HepG2 (cell line): ENCODE measurements around the gene CNKSR3. TPM values are rescaled to one million over a fixed set of nuclear protein-coding genes. Genes with fewer than 3 reads are reported as not detected.
A peak's percentile ranks its signal among the peaks of the same experiment; 100 is the strongest.

ENCODE experiments used
- CCAR2 ChIP-seq: fragments of 200-400 bp; formaldehyde crosslinking; optimal IDR thresholded peaks from 2 replicates; pipeline ENCODE3; 2018; ENCODE audit warnings: low read depth, mild to moderate bottlenecking, low read length, moderate library complexity
- CENPT ChIP-seq: sonication (generic); formaldehyde crosslinking; IDR thresholded peaks from 2 replicates; pipeline ENCODE4 v1.8.0; 2022; ENCODE audit warnings: low read depth, mild to moderate bottlenecking, moderate library complexity, missing genetic modification reagents
- FLYWCH1 ChIP-seq: sonication (generic); formaldehyde crosslinking; IDR thresholded peaks from 2 replicates; pipeline ENCODE4 v1.8.1; 2023; ENCODE audit warnings: mild to moderate bottlenecking, missing genetic modification reagents
- HDAC2 ChIP-seq: sonication (generic); formaldehyde crosslinking; IDR thresholded peaks from 2 replicates; pipeline ENCODE4 v1.4.0; 2020; ENCODE audit warnings: missing genetic modification reagents
- HNRNPK ChIP-seq: fragments of 200-400 bp; formaldehyde crosslinking; IDR thresholded peaks from 2 replicates; pipeline ENCODE4 v1.6.1; 2018; ENCODE audit warnings: low read length, low read depth, moderate library complexity, mild to moderate bottlenecking; ENCODE audit not compliant: poor library complexity, severe bottlenecking
- IRF2 ChIP-seq: IDR thresholded peaks from 2 replicates; pipeline ENCODE4 v1.6.1; 2018; ENCODE audit warnings: missing genetic modification reagents, missing compliant biosample characterization
- KLF6 ChIP-seq: IDR thresholded peaks from 2 replicates; pipeline ENCODE4 v1.8.0; 2016; ENCODE audit warnings: missing biosample characterization, missing genetic modification reagents
- LCORL ChIP-seq, 2 experiments: fragments of 450-650 bp in 1 of 2; sonication (generic) in 1 of 2; formaldehyde crosslinking in 1 of 2; IDR thresholded peaks; 2 replicates each; pipeline versions ENCODE4 v1.5.0 to v1.6.1; 2017 to 2020; ENCODE audit warnings: antibody characterized with exemption in 1 of 2, missing genetic modification reagents in 1 of 2
- NCOA1 ChIP-seq: sonication (generic); formaldehyde crosslinking; IDR thresholded peaks from 2 replicates; pipeline ENCODE4 v1.9.0; 2021; ENCODE audit warnings: missing genetic modification reagents
- NFE2L1 ChIP-seq: sonication (generic); formaldehyde crosslinking; IDR thresholded peaks from 2 replicates; pipeline ENCODE4 v1.4.0; 2020; ENCODE audit warnings: missing genetic modification reagents, mild to moderate bottlenecking, borderline replicate concordance
- NONO ChIP-seq, 2 experiments: fragments of 450-650 bp in 1 of 2; sonication (generic) in 1 of 2; formaldehyde crosslinking in 1 of 2; IDR thresholded peaks in 1 of 2; conservative IDR thresholded peaks in 1 of 2; 2 replicates each; pipeline versions ENCODE4 v1.6.1 to v1.8.0; 2017 to 2022; ENCODE audit warnings: mild to moderate bottlenecking in 1 of 2, missing genetic modification reagents in 1 of 2, moderate library complexity in 1 of 2
- RCOR2 ChIP-seq: IDR thresholded peaks from 2 replicates; pipeline ENCODE4 v1.6.1; 2016; ENCODE audit warnings: missing biosample characterization, missing genetic modification reagents
- ZFP36L2 ChIP-seq: sonication (generic); formaldehyde crosslinking; IDR thresholded peaks from 2 replicates; pipeline ENCODE4 v1.4.0; 2020; ENCODE audit warnings: missing genetic modification reagents
- ZIK1 ChIP-seq: sonication (generic); formaldehyde crosslinking; IDR thresholded peaks from 2 replicates; pipeline ENCODE4 v1.5.0; 2020; ENCODE audit warnings: mild to moderate bottlenecking, low read depth, missing genetic modification reagents, borderline replicate concordance
- ZNF235 ChIP-seq: sonication (generic); formaldehyde crosslinking; IDR thresholded peaks from 2 replicates; pipeline ENCODE4 v1.8.1; 2023; ENCODE audit warnings: mild to moderate bottlenecking, missing genetic modification reagents, borderline replicate concordance
- ZNF331 ChIP-seq: sonication (generic); formaldehyde crosslinking; IDR thresholded peaks from 2 replicates; pipeline ENCODE4 v1.4.0; 2020; ENCODE audit warnings: missing genetic modification reagents
- ZNF335 ChIP-seq: sonication (generic); formaldehyde crosslinking; IDR thresholded peaks from 2 replicates; pipeline ENCODE4 v1.4.0; 2020; ENCODE audit warnings: missing genetic modification reagents
- ZNF33A ChIP-seq: sonication (generic); formaldehyde crosslinking; IDR thresholded peaks from 2 replicates; pipeline ENCODE4 v1.5.1; 2020; ENCODE audit warnings: missing genetic modification reagents, mild to moderate bottlenecking, moderate library complexity, borderline replicate concordance
- ZNF430 ChIP-seq: sonication (generic); formaldehyde crosslinking; IDR thresholded peaks from 2 replicates; pipeline ENCODE4 v1.9.0; 2021; ENCODE audit warnings: mild to moderate bottlenecking, missing genetic modification reagents
- ZNF451 ChIP-seq: sonication (generic); formaldehyde crosslinking; IDR thresholded peaks from 2 replicates; pipeline ENCODE4 v1.5.0; 2020; ENCODE audit warnings: mild to moderate bottlenecking, missing genetic modification reagents
- ZNF512B ChIP-seq: sonication (generic); formaldehyde crosslinking; IDR thresholded peaks from 2 replicates; pipeline ENCODE4 v1.5.1; 2020; ENCODE audit warnings: missing genetic modification reagents, mild to moderate bottlenecking, borderline replicate concordance
- ZNF543 ChIP-seq: sonication (generic); formaldehyde crosslinking; IDR thresholded peaks from 2 replicates; pipeline ENCODE4 v1.4.0; 2020; ENCODE audit warnings: mild to moderate bottlenecking, missing genetic modification reagents
- ZNF619 ChIP-seq: sonication (generic); formaldehyde crosslinking; IDR thresholded peaks from 2 replicates; pipeline ENCODE4 v1.4.0; 2020; ENCODE audit warnings: mild to moderate bottlenecking, missing genetic modification reagents
- ZNF644 ChIP-seq: IDR thresholded peaks from 2 replicates; pipeline ENCODE4 v1.6.1; 2016; ENCODE audit warnings: low read depth
- ZNF766 ChIP-seq: sonication (generic); formaldehyde crosslinking; IDR thresholded peaks from 2 replicates; pipeline ENCODE4 v1.5.0; 2020; ENCODE audit warnings: missing genetic modification reagents, borderline replicate concordance
- ZNF850 ChIP-seq: sonication (generic); formaldehyde crosslinking; conservative IDR thresholded peaks from 2 replicates; pipeline ENCODE4 v1.9.0; 2021; ENCODE audit warnings: mild to moderate bottlenecking, missing genetic modification reagents
- ZNF883 ChIP-seq: sonication (generic); formaldehyde crosslinking; IDR thresholded peaks from 2 replicates; pipeline ENCODE4 v1.5.1; 2020; ENCODE audit warnings: mild to moderate bottlenecking, missing genetic modification reagents; ENCODE audit errors: not compliant biosample characterization
- polyA plus RNA-seq, 8 experiments: library from polyadenylated mRNA; depleted of rRNA in 3 of 8; stranded (reverse) in 7 of 8; unstranded in 1 of 8; fragments of >200 nt; fragmentation: Illumina TruSeq in 4 of 8; extraction: Trizol in 4 of 8; gene quantifications; 2 replicates each; pipeline versions ENCODE4 v1.2.1 to v1.2.3, GENCODE V29; 2011 to 2016; ENCODE audit warnings: low read depth in 4 of 8, missing spikeins in 1 of 8, mixed read lengths in 1 of 8; ENCODE audit not compliant: insufficient read depth in 1 of 8
- total RNA-seq, 5 experiments: library from RNA; depleted of rRNA; stranded (reverse); fragments of >200 nt; fragmentation: Illumina TruSeq; extraction: Trizol; gene quantifications; 2 replicates each; pipeline ENCODE4 v1.2.3, GENCODE V29; 2016; ENCODE audit warnings: low read depth in 1 of 5
- TF ChIP-seq, protein P1 (sequence below): IDR thresholded peaks from 2 replicates; pipeline ENCODE4 v1.6.1; 2016; ENCODE audit warnings: mild to moderate bottlenecking

Gene CNKSR3
- total and polyA plus RNA-seq, 2 of the 13 experiments (the other 11 are each of a cell fraction or from before 2014, with no cell fraction given): 9.2 to 38.6 TPM

GRCh38 chr6:154500769-154501577 is 9.5 kb downstream of the CNKSR3 start (continued):
- TF ChIP-seq ZNF512B (CRISPR knock-in tag) (no peak), ZNF850 (CRISPR knock-in tag) (no peak), NFE2L1 (CRISPR knock-in tag) (no peak), ZNF430 (CRISPR knock-in tag) (no peak), ZNF883 (no peak), NCOA1 (CRISPR knock-in tag) (no peak), KLF6 (CRISPR knock-in tag) (no peak), RCOR2 (CRISPR knock-in tag) (peak; percentile 54; the same call in 1 of the 2 replicates), ZNF619 (CRISPR knock-in tag) (no peak), ZNF235 (no peak), FLYWCH1 (CRISPR knock-in tag) (no peak), ZNF766 (no peak), HNRNPK (no peak), ZNF543 (no peak), CENPT (no peak), HDAC2 (peak; percentile 72), ZNF331 (no peak), CCAR2 (no peak), ZNF335 (CRISPR knock-in tag) (no peak), IRF2 (CRISPR knock-in tag) (peak; percentile 45; the same call in 1 of the 2 replicates), ZIK1 (CRISPR knock-in tag) (no peak), LCORL (IDR thresholded peaks at IDR 0.05) (no peak), LCORL (CRISPR knock-in tag; IDR thresholded peaks at IDR 0.05) (0 out of 2 replicates have a peak, but pooled peaks have one; percentile 18), ZFP36L2 (CRISPR knock-in tag) (0 out of 2 replicates have a peak, but pooled peaks have one; percentile 54), ZNF644 (CRISPR knock-in tag) (no peak), NONO (IDR thresholded peaks at IDR 0.05) (no peak), NONO (CRISPR knock-in tag; conservative IDR thresholded peaks at IDR 0.05) (no peak), ZNF33A (CRISPR knock-in tag) (no peak), ZNF451 (CRISPR knock-in tag) (no peak)
- TF ChIP-seq, protein P1, sequence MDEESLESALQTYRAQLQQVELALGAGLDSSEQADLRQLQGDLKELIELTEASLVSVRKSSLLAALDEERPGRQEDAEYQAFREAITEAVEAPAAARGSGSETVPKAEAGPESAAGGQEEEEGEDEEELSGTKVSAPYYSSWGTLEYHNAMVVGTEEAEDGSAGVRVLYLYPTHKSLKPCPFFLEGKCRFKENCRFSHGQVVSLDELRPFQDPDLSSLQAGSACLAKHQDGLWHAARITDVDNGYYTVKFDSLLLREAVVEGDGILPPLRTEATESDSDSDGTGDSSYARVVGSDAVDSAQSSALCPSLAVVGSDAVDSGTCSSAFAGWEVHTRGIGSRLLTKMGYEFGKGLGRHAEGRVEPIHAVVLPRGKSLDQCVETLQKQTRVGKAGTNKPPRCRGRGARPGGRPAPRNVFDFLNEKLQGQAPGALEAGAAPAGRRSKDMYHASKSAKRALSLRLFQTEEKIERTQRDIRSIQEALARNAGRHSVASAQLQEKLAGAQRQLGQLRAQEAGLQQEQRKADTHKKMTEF: peak; percentile 64; the same call in 1 of the 2 replicates
